C4-2B (cell line): Measurements from ENCODE around the gene ISL1.

Source experiments
- H3K27ac ChIP-seq: fragments of 450-650 bp; 2 replicates; pipeline ENCODE4 v1.5.1; 2017
- ZFX ChIP-seq: fragments of 450-650 bp; IDR thresholded peaks from 2 replicates; pipeline ENCODE4 v1.6.1; 2017
- TF ChIP-seq, protein P1 (sequence below): fragments of 450-650 bp; conservative IDR thresholded peaks from 2 replicates; pipeline ENCODE4 v1.5.1; 2017; ENCODE audit warnings: mild to moderate bottlenecking

The ISL1 gene

DNA sequence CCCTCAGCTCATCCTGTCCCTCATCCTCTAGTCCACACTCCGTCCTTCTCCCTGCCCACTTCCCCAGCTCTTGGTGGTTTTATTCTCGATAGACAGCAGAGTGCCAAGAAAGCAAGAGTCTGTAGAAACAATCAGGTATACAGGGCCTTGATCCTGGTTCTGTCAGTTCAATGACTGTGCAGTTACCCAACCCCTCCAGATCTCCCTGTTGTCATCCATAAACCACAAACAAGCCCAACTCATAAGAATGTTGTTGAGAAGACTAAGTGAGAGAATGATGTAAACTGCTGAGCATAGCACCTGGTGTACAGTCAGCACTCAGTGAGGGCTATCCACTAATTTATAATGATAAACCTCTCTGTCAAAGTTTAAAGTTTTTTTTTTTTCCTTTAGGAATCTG is 31.3 kb downstream of the ISL1 start:
- no peak overlapping the region for H3K27ac ChIP-seq
- TF ChIP-seq, protein P1, sequence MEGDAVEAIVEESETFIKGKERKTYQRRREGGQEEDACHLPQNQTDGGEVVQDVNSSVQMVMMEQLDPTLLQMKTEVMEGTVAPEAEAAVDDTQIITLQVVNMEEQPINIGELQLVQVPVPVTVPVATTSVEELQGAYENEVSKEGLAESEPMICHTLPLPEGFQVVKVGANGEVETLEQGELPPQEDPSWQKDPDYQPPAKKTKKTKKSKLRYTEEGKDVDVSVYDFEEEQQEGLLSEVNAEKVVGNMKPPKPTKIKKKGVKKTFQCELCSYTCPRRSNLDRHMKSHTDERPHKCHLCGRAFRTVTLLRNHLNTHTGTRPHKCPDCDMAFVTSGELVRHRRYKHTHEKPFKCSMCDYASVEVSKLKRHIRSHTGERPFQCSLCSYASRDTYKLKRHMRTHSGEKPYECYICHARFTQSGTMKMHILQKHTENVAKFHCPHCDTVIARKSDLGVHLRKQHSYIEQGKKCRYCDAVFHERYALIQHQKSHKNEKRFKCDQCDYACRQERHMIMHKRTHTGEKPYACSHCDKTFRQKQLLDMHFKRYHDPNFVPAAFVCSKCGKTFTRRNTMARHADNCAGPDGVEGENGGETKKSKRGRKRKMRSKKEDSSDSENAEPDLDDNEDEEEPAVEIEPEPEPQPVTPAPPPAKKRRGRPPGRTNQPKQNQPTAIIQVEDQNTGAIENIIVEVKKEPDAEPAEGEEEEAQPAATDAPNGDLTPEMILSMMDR: no peak
- no peak for TF ChIP-seq ZFX

DNA sequence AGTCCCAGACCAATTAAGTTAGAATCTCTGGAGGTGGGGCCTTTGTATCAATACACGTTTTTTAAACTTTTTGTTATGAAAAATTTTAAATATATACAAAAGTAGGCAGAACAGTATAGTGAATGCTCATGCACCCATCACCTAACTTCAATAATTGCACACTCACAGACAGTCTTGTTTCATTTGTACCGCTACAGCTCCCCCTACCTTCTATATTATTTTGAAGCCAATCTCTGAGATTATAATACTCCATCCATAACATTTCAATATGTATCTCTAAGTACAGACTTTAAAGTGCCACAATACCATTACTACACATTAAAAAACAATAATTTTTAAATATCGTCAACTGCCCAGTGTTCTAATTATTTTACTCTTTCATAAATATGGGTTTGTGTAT is 32.9 kb downstream of the ISL1 start:
- H3K27ac ChIP-seq: no peak overlapping the region
- no peak for TF ChIP-seq ZFX
- TF ChIP-seq, protein P1: peak; percentile 28

DNA sequence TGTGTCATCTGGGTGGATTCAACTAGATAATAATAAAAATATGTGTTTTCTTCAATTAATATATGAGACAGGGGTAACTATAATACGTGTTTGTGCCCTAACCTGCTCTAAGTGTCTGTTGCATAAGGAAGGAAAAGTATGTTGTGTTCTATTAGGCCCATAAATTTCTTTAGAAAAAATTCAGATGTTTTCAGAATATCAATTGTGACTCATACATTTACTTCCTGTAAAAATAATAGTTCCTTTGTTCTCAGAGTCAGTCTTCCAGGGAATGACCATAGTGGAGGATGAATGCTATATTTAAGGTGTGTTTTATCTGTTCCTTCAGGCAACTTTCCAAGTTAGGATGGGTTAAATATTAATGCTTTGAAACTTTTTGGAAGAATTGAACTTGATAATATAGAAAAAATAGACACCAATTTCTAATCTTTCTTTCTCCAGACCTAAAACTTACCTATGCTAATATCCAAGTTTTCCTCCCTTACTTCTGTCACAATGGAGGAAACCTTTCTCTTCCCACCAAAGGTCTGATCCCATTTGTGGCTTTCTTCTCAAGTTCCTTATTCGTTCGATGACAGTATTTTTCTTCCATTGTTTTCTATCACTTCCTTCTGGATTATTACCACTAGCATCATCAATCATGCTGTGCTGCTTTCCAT is 49.9 kb downstream of the ISL1 start:
- TF ChIP-seq, protein P1: no peak
- TF ChIP-seq ZFX: no peak
- H3K27ac ChIP-seq: no peak overlapping the region

DNA sequence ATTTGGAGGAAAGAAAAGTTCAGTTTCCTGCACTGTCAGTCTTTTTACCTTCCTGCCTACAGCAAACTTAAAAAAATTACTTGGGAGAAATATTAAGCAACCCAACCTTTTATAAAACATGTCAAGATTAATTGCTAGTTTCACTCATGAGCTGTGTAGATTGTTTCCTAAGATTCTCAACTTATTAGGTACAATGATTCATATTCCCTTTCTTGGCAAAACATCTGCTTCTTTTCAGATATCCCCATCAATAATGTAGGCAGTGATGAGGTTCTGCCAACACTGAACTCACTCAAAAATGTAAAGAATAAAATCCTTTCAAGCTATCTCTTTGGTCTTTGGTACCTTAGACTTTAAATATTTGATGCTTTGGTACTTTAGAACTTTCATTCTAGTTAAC is 56.0 kb downstream of the ISL1 start:
- TF ChIP-seq ZFX: no peak
- TF ChIP-seq, protein P1: no peak
- H3K27ac ChIP-seq: no peak overlapping the region
